ENCODE data around the gene TRMT10A.
A peak's percentile ranks its signal among the peaks of the same experiment; 100 is the strongest.

Gene TRMT10A

DNA sequence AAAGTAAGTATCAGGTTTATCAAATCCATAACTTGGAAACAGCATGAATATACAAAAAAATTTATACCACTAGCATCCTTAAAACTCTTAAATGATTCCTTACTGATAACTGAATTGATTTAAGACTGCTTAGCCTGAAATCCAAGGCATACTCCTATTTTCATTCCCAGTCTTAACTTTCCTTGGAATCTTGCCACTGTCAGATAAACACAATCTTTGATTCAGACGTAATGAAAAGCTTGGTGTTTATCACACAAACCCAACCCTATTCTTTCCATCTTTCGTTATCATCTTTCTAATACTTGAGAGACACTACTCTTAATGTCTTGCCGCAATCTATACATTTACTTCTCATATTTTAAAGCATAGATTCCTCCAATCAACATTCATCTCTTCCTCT is 33.9 kb downstream of the TRMT10A start:
- Histone ChIP-seq H3K36me3 (no peaks in the 10 kb centered on the region), H3K27me3 (no peaks in the 10 kb centered on the region), H3K4me3 (ENCODE audit: low read depth in 1 of 2, low read length in 1 of 2) (no peak overlapping the region), H3K27ac (no peak overlapping the region), H3K4me1 (ENCODE audit: control insufficient read depth in 1 of 2, insufficient read depth in 1 of 2, low read depth in 1 of 2, low read length in 1 of 2) (peaks cover 0 to 19% of the 10 kb centered on the region in 2 experiments), H3K9me3 (no peaks in the 10 kb centered on the region)
- TF ChIP-seq, protein P1, sequence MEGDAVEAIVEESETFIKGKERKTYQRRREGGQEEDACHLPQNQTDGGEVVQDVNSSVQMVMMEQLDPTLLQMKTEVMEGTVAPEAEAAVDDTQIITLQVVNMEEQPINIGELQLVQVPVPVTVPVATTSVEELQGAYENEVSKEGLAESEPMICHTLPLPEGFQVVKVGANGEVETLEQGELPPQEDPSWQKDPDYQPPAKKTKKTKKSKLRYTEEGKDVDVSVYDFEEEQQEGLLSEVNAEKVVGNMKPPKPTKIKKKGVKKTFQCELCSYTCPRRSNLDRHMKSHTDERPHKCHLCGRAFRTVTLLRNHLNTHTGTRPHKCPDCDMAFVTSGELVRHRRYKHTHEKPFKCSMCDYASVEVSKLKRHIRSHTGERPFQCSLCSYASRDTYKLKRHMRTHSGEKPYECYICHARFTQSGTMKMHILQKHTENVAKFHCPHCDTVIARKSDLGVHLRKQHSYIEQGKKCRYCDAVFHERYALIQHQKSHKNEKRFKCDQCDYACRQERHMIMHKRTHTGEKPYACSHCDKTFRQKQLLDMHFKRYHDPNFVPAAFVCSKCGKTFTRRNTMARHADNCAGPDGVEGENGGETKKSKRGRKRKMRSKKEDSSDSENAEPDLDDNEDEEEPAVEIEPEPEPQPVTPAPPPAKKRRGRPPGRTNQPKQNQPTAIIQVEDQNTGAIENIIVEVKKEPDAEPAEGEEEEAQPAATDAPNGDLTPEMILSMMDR (IDR thresholded peaks at IDR 0.05): no peak

DNA sequence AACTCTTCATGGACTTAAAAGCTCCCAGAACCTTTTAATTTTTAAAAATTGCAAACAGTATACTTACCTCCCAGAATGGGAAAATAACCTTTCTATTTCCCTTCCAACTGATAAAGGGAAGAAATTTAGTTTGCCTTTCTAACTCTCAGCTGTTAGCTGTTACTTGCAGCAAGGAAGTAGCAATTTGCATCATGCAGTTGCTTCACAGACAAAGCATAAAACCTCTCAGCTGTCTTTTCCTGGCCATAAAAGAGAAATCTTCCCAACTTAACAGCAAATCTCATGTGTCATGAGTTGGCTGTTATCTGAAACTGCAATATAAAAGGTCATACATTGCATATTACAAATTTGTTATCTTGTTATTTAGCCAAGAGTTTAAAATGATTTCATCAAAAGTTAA is 34.6 kb downstream of the TRMT10A start:
- Histone ChIP-seq H3K4me1 (ENCODE audit: control insufficient read depth in 1 of 2, insufficient read depth in 1 of 2, low read depth in 1 of 2, low read length in 1 of 2) (peaks cover 0 to 19% of the 10 kb centered on the region in 2 experiments), H3K27ac (no peak overlapping the region), H3K9me3 (no peaks in the 10 kb centered on the region), H3K27me3 (no peaks in the 10 kb centered on the region), H3K36me3 (no peaks in the 10 kb centered on the region), H3K4me3 (ENCODE audit: low read depth in 1 of 2, low read length in 1 of 2) (no peak overlapping the region)
- TF ChIP-seq, protein P1 (IDR thresholded peaks at IDR 0.05): no peak

DNA sequence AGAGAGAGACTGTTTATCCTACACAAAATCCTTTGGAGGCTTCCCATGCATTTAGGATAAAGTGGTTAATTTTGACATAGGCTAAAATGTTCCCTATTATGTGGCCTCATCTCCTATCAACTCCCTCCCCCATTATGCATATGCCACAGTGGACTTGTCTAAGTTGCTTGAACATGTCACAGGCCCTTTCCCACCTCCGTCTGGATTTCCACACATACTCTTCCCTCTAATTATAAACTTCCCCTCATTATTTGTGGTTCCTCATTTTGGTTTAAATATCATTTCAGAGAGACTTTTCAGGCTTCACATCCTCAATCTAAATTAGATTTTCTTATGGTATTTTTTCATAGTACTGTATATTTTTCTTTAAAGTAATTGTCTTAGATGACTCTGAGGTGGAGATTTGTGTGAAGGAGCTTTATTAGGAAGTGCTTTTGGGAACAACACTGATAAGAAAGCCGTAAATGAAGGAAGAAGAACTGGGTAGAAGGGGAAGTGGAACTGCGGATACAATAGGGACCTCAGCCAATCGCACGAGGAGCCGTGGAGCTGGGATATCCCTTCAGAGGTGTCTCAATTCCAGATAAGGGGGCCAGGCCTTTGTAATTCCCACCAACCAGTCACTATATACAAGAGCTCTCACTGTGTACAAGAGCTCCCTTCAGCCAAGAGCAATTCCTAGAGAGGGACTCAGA is 45.1 kb downstream of the TRMT10A start:
- Histone ChIP-seq H3K27me3 (no peaks in the 10 kb centered on the region), H3K36me3 (no peaks in the 10 kb centered on the region), H3K4me1 (ENCODE audit: control insufficient read depth in 1 of 2, insufficient read depth in 1 of 2, low read depth in 1 of 2, low read length in 1 of 2) (peaks cover 3 to 10% of the 10 kb centered on the region in 2 experiments), H3K27ac (peak overlapping the region; percentile 45), H3K4me3 (ENCODE audit: low read depth in 1 of 2, low read length in 1 of 2) (no peak overlapping the region), H3K9me3 (no peaks in the 10 kb centered on the region)
- TF ChIP-seq, protein P1 (IDR thresholded peaks at IDR 0.05): no peak

DNA sequence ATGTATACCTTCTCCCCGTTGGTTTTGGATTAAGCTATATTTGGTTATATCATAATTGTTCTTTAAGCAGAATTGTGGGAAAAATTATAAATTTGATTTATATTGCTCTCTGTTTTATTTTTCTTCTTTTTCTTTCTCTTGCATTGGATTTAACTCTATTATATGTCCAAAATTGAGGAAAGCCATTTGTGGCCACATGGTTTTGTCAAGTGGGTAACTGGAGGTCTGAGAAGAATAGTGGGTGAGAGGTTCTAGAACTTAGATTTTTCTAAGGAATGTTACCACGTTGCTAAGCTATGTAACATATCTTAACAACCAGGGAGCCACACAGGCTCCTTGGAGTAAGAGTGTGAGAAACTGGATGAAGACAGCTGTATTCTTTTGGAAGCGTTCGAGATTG is 53.1 kb downstream of the TRMT10A start, which contains the start of gene C4orf17:
Gene C4orf17, plus strand, starts transcription at position 301 of the 400 bp plus-strand sequence. CDS start 2,061 bp downstream, outside the sequence.
- no peaks in the 10 kb centered on the region for H3K4me1 ChIP-seq (ENCODE audit: control insufficient read depth in 1 of 2, insufficient read depth in 1 of 2, low read depth in 1 of 2, low read length in 1 of 2)
- TF ChIP-seq, protein P1 (IDR thresholded peaks at IDR 0.05): no peak
- H3K27ac ChIP-seq: no peak within 1 kb of the TSS
- H3K9me3 ChIP-seq: no peaks in the 10 kb centered on the region
- H3K27me3 ChIP-seq: no peaks in the 10 kb centered on the region
- no peak within 1 kb of the TSS for H3K4me3 ChIP-seq (ENCODE audit: low read depth in 1 of 2, low read length in 1 of 2)
- H3K36me3 ChIP-seq: no peaks in the 10 kb centered on the region

DNA sequence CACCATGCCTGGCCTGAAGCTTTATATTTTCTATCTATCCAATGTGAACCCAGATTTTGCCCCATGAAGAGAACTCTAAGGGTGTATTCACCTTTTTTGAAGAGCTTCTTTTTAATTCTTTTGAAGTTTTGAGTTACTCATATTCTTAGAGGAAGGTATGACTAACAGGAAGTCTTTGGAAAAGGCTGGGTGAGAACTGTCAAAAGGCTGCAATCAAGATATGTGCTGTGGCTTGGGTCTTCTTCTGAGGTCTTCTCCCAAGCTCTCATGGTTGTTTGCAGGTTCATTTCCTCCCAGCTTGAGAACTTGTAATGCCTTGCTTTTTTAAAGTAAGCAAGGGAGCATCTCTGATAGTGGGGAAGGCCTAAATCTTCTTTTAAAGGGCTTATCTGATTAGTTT is 56.1 kb downstream of the TRMT10A start:
- H3K4me3 ChIP-seq (ENCODE audit: low read depth in 1 of 2, low read length in 1 of 2): no peak overlapping the region
- TF ChIP-seq, protein P1 (IDR thresholded peaks at IDR 0.05): no peak
- no peaks in the 10 kb centered on the region for H3K9me3 ChIP-seq
- H3K36me3 ChIP-seq: no peaks in the 10 kb centered on the region
- no peaks in the 10 kb centered on the region for H3K4me1 ChIP-seq (ENCODE audit: control insufficient read depth in 1 of 2, insufficient read depth in 1 of 2, low read depth in 1 of 2, low read length in 1 of 2)
- no peaks in the 10 kb centered on the region for H3K27me3 ChIP-seq
- no peak overlapping the region for H3K27ac ChIP-seq
